HG02798 (cell line): ENCODE measurements around the gene LYPD6B.

Experiments
- ATAC-seq: cut with Tn5 transposase; IDR thresholded peaks from one replicate; pipeline ENCODE4 v1.9.1; 2021; ENCODE audit warnings: mild to moderate bottlenecking; ENCODE audit not compliant: unreplicated experiment, poor library complexity

The LYPD6B gene

DNA sequence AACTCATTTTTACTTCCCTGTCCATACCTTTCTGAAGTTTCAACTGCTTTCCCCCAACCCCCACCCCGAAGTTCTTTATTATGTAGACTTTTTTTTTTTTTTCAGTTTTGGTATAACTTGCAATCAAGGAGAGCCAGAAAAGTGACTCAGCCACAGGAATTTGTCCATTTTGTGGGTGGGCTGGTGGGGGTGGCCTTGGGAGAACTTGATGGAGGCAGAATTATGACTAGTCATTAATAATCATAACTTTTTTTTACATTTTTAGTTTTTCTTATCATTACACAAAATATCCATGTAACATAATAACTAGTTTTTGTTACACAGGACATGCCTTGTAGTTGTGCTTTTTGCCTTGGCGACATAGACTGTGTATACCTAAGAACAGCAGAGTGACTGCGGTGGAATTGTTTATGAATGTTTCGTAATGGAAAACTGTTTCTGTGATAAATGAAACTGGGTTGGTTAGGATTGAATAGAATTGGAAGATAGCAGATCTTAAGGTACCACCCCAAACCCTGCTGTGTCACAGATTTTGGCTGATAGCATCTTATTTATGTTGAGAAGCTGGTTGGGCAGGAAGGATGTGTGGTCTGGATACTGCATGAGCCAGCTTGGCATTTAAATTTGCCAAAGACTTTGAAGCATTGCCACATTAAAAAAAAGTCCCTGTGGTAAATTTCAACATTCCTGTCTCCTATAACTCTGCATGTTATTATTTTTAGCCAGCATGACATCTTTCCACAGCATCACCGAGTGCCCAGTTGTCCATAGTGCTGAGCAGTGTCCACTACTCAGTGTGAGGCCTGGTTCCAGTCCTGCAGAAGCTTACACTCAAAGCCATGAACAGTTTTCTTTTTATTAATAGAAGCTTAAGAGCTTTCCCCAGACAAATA lies 30.7 kb downstream of the LYPD6B start:
- ATAC-seq, result no peak

DNA sequence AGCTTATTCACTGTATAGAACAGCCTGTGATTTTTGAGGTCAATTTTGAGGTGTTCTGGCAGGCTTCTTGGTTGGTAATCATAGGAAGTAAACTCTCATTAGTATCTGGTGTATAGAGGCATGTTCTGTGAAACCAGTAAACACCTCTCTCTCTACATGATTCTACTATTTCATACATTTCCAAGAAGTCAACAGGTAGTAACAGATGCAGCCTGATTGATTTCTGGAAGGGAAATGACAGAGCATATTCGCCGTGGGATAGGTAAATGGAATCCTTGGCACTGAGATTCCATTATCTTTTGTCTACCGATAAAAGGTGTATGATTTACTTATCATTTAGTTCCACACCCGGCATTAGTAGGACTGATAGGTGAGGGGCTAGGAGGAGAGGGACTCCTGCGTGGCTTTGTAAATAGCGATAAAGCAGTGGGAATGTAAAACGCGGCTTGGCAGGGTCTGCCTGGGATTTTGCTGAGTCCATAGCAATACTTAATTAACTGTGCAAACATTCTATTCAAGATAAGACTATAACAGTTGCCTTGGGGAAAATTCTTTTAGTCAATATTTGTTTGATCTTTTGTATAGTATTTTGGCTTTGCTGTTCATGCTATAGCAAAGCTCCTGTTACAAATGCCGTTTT lies 32.3 kb downstream of the LYPD6B start:
- ATAC-seq, result no peak

DNA sequence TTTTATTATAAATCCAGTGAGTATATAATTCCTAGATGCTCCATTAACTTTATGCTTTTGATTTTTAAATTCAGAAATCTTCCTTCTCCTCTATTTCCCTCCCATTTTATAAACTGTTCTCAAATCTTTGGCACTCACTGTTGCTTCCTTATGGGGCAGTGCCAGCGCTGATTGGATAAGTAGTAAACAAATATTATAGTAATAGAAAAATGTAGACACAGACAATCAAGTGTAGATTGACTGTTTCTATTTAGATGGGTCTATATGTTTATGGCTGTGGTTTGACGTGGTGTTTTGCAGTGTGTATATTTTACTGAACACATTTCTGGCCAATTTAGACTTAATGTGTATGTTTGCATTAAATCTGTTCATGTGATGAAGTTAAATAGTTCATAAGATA lies 36.6 kb downstream of the LYPD6B start:
- no peak for ATAC-seq

DNA sequence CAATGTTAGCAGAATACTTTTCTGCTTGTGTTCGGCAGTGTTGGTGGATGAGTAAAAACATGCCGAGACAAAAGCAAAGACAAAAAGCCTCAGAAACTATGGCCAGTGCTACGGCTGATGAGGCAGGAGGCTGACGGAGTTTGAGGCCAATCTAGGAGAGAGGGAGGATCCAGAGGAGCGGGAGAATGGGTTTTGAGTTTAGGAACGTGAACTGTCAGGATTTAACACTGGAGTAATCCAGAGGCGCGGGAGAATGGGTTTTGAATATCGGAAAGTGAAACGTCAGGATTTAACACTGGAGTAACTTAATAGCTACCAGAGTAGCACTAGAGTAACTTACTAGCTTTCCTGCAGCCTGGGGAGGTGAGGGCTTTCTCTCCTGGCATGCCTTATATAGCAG lies 37.4 kb downstream of the LYPD6B start:
- no peak for ATAC-seq

DNA sequence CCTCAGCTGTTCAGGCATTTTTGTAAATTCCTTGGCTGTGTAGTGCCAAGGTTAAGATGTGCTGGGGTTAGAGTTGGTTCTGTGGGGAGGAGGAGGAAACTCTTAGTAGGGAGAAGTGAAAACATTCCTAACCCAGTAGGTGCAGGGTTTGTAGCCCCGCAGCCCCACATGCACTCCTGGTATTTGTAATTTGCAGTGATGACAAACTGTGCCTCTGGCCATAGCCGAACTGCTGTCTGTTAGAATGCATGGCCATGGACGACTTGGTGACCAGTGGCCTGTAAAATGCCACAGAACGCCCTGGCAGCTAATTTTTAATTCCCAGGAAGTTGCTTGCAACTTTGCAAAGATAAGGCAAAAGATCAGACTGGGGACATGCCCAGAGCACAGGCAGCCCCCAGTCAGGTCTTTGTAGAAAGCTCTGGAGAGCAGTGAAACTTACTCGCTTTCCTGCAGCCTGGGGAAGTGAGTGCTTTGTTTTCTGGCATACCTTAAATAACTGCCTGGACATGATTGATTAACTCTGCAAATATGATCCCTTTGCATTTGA lies 38.4 kb downstream of the LYPD6B start:
- ATAC-seq, result no peak

DNA sequence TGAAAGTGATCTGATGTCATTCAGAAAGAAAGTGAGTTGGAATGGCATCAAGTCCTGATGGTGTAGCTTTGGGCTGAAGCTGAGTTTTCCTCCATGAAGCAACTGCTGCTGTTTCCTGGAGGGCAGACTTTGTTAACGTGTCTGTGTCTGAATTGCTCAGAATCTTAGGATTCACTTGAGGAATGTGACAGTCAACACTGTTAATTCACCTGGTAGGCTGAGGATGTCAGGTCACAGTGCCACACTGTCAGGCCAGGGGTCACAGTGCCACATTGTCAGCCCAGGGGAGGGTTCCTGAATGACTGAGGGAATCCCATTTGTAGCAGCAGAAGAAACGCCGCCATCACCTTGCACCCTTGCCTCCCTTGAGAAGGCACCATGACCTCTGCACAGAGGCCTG lies 39.4 kb downstream of the LYPD6B start:
- no peak for ATAC-seq

DNA sequence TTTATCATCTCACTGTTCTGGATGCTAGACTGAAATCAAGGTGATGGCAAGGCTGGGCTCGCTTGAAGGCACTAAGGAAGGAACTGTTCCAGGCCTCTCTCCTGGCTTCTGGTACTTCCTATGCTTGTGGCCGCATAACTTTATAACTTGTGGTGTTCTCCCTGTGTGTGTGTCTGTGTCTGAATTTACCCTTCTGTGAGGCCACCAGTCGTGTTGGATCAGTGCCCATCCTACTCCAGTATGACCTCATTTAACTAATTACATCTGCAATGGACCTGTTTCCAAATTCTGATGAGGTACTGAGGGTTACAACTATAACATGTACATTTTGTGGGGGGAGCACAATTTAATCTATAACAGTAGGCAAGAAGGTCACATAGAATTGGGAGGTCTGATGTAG lies 41.6 kb downstream of the LYPD6B start:
- ATAC-seq, result no peak

DNA sequence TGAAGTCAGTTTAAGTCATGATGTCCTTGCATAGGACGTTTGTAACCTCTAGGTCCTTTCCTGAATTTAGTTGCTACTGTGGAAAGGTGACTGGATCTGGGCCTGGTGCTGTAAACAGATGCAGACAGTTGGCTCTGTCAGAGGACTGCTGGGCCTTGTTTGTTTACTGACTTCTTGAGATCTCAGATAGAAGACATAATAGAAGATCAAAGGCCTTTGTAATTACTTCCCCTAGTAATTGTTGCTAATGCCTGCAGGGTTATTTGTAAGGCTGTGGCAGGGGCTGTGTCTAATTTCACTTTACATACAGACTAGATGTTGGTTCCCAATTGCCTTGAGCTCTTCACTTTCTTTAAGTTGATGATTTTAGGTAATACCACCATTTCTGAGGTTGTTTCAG lies 42.5 kb downstream of the LYPD6B start:
- ATAC-seq, result no peak

DNA sequence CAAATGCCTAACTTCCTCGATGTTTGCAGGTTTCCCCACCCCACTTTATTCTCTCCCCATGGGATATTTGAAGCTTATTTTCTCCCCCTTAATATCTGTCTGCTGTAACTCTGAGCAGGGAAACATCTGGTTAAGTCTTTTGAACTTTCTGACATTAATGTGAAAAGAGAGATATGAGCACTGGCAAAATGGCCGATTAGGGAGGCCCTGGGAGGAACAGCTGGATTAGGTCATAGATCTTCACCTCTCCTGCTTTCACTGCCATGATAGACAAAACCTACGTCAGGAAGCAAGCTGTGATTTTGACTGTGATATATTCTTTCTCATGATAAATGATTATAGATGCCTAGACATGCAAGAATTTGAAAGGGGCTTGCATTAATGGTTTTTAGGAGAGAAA lies 43.6 kb downstream of the LYPD6B start:
- ATAC-seq, result no peak

DNA sequence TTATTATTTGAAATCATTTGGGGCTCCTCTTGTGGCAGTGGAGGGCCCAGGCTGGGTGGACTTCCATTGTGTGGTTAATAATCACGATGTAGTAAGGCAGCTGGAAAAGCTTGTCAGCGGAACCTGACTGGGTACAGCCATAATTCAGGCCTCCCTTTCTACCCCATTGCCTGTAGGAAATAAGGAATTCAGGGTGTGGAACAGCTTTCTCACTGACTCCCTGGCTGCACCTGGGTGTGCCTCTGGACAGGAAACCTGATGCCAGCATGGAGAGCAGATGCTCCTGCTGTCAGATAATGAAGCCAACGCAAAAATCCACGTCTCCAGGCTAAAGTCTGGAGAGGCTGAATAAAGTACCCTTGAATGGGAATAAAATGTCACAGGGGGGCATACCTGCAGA lies 44.2 kb downstream of the LYPD6B start:
- ATAC-seq, result no peak

DNA sequence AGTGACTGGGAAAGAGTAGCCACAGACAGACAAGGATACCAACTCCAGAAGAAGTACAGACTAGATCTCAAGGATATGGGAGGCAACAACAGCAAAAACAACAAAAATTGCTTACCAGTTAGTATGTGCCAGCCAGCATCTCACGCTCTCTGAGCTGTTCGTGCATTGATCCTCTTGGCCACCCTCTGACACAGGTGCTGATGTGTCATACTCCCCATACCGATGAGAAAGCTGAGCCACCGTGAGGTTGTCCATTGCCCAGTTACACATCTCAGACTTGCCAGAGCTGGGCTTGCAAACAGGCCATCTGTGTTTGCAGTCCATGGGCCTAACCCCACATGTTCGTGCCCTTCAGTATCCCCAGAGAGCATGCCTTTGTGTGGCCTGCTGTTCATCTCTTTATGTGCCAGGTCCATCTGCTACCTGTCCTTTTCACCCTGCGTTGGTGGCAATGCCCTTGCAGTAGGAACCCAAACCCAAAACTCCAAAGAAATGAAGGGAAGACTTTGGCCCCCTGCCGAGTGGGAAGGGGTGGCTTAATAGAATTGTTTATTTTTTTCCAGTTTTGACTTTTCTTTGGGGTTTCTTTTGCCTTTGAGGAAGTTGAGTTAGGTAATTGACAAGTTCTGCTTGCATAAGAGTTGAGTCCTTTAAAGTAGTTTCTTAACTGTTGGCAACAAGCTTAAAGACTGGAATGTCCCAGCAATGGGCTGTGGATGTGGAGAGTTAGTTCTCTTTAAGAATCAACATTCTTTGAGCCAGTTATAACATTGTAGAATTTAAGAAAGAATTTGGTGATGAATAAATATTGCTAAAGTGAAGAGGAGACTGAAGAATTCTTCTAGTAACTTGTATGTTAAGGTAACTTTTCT lies 46.7 kb downstream of the LYPD6B start:
- ATAC-seq, result no peak

DNA sequence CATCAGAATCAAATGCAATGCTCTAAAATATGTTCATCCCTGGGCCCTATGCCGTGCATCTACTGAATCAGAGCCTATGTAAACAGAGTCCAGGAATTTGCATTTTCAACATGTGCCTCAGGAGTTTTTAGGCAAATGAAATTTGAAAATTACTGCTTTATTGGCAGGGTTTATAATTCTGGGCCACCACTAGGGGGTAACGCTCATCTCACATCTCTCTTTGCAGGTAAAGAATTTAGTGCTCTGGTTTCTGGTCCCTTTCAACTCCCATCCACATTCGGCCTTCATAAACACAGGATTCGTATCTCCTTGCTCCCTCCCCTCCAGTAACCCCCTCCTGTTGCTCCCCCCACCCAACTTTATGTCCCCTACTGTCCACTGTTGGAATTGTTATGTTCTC lies 49.3 kb downstream of the LYPD6B start:
- ATAC-seq, result no peak

DNA sequence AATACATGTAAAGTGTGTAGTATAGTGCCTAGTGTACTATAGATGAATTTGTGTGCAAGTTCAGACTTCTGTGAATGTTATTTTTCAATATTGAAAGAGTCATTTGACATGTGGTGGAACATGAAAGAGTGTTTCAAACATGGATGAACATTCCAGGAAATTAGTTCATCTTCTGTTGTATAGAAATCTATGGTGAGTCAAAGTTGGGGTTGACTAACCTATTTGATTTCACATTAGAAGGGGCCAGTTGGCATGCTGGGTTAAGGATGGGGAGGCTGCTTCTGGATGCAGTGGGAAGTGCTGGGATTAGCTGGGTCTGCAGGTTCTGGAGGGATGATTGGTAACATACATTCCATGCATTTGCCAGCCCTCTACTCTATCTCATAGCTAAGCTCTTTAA lies 50.6 kb downstream of the LYPD6B start:
- no peak for ATAC-seq

DNA sequence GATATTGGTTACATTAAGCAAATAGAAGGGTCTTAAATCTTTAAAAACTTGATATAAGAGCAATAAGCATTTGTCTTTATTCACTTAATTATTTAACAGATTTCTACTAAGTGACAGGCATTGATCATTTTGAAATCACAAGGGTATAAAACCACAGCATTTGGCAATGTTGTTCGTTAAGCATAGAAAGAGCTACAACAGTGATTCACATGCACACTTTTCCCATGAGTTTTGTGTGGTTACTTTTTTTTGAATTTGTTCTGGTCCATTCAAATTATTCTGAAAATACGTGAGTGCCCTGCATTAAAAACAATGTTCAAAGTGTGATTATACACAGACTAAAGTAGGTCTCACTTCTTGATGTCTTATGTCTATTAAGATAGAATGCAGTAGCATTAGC lies 52.2 kb downstream of the LYPD6B start:
- ATAC-seq, result no peak

DNA sequence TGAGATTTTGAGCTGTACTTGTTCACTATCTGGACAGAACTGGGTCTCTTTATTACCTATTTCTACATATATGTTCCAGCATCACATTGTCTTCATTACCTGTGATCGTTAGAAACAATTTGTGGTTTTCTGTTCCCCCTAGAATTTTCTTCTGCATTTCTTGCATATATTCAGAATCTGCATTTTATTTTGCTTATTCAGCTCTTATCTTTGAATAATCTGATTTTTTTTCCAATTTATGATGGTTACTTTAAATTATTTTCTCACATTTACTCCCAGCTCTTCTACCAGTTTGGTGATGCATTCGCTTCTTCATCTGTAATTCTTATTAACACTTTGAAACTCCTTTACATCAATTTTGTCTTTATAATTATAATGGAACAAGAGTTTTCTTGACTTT lies 55.1 kb downstream of the LYPD6B start:
- ATAC-seq, result no peak

DNA sequence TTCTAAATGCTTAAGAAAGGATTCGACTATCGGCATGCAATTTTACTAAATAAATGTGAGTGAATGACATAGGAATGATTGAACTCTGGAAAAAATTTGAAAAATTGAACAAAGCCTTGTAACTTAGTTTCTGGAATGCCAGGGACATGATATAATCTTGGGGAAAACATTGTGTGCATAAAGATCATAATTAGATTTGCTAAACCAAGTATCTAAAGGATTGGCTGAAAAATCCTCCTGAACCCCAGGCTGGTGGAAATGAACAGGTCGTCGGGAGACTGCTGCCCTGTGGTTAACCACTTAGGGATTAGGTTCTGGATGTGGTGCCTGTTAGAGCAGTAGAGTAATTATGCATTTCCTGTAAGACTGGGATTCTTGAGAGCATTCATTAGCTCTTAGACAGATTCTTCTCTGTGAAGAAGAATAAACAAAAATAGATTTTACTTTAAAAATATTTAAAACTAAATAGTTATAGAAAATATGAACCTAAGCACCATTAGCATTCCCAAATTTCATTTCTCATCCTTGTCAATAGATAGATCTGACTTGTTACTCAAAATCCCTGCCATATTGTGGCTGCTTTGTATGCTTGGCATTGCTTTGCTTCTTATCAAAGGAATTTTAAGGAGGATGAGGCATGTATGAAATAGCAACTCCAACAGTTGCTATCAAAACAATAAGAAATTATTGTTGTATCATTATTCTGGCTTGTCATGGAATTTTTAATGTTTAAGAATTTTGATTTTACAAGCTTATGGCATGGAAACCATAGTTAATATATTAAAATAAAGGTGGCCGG lies 55.9 kb downstream of the LYPD6B start:
- no peak for ATAC-seq

DNA sequence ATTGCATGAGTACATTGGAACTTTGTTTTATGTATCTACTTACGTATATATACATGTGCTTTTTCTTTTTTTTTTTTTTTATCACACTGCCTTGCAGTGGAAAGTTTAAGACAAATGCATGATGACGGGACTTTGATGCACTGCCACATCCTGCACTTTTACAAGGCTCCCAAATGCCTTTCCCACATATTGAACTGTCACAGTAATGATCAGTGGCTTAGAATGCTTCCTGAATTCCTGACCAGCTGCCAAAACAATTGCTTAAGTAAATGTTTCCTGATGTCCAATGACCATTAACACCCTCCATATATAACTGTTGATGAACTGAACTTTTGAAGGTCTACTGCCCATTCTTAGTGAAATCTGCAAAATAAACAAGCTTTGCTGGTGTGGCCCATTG lies 60.2 kb downstream of the LYPD6B start:
- no peak for ATAC-seq

DNA sequence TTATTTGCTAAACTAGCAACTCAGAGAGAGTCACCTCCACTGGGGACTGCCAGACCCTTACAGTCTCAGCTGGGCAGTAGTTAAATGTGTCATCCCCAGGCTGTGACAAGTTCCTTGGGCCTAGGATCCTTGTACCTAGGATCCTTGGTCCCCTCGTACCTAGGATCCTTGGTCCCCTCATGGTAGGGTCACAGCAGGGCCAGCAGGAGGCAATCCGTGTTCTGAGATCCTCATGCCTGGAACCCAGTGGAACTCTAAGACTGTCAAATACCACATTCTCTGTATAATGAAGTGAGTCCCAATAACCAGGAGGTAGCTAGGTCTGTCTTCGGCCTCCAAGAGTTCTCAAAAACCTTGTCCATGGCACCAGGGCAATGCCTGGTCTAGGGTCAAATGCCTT lies 60.8 kb downstream of the LYPD6B start:
- no peak for ATAC-seq

DNA sequence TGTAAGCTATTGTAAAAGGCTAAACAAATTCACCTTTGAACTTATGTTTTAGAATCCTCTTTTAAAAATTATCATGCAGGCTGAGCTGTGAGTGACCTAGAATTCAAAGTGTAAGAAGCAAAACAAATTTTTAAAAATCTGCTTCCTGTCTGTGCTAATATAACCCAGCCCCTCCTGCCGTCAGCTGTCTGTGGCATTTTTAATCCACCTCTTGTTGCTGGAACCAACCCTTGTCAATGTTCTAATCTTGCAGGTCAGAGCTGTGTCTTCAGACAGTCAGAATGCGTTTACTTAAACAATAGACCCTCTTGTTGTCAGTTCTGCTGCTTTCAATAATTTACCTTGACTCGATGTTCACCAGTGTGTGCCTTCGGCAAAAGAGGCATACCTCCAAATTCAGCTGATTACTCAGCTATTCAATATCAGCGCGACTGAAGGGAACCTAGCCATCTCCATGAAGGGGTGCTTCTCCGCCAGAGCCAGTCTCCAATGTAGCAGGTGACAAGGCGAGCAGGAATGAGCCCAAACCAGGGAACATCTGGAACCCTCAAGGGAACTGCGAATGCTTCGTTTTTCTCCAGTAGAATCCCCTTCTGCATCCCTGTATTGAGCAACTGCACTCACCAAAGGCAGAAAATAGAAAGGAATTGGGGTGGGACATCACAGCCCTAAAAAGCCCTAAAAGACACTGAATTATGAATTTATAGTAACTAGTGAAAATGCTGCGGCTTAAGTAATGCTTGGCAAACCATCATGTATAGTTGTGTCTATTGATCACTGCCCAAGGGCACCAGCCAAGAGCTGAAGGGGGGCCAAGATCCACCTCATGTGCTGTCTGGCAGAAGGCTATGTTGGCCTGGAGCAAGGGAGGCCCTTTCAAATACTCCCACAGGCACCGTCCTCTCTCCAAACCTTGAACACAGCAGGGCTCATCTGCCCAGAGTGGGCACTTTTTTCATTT lies 62.5 kb downstream of the LYPD6B start:
- ATAC-seq, result no peak
